Ovary (tissue), 3 donors: Measurements from ENCODE around the gene ETNK1.

ENCODE experiments used
- CTCF ChIP-seq, 3 donors: fragments of 450-650 bp in 2 of 3; fragments of 200-600 bp in 1 of 3; IDR thresholded peaks; one replicate each; pipeline versions ENCODE4 v1.5.1 to v1.8.0; 2016 to 2022; ENCODE audit warnings: antibody characterized with exemption in 3 of 3, mild to moderate bottlenecking in 1 of 3
- EP300 ChIP-seq: sonication (generic); formaldehyde crosslinking; IDR thresholded peaks from one replicate; pipeline ENCODE4 v1.6.1; 2017; ENCODE audit warnings: antibody characterized with exemption
- POLR2A ChIP-seq: fragments of 450-650 bp; IDR thresholded peaks from one replicate; pipeline ENCODE4 v1.6.1; 2017; ENCODE audit warnings: antibody characterized with exemption, mild to moderate bottlenecking, moderate library complexity
- donor health status: DM: no; HTN: no; CAD: no.

- TF ChIP-seq POLR2A (no peak), CTCF (IDR thresholded peaks at IDR 0.05) (no peak), EP300 (no peak)
Observed at GRCh38 chr12:22653791-22654190, 28.8 kb downstream of the ETNK1 start.
